HCT116 (cell line): ENCODE measurements around the gene HHIPL2. TPM values are rescaled to one million over a fixed set of nuclear protein-coding genes. Genes with fewer than 3 reads are reported as not detected.

Experiments
- ATAC-seq: fragments of 200-7000 bp; cut with Tn5 transposase; 2 replicates; pipeline ENCODE4 v1.9.1; 2020; ENCODE audit warnings: mild to moderate bottlenecking, moderate library complexity
- BruUV-seq: library from RNA; stranded (reverse); fragments of 400-500 nt; replicated peaks from 2 replicates; lab custom pipeline; 2021; lab: Mats Ljungman, UMichigan
- CTCF ChIA-PET: fragments of 300-600 bp; sonication (Branson Sonifier 250); formaldehyde crosslinking; loops from one replicate; lab custom pipeline; 2021; ENCODE audit warnings: antibody characterized with exemption; lab: Charles Lee
- POLR2A ChIA-PET: fragments of 300-600, 350-600 bp; sonication (Branson Sonifier 250); formaldehyde crosslinking; loops from one replicate; lab custom pipeline; 2021; ENCODE audit warnings: antibody characterized with exemption; lab: Charles Lee
- RAD21 ChIA-PET, 2 experiments: fragments of 300-600 bp; sonication (Branson Sonifier 250); formaldehyde crosslinking; loops; one replicate each; lab custom pipeline; 2023; ENCODE audit warnings: low total read pairs in 2 of 2; ENCODE audit not compliant: uncharacterized antibody in 2 of 2, unreplicated experiment in 2 of 2, low non-redundant PET in 1 of 2; lab: Charles Lee
- DNase-seq: peaks from one replicate; pipeline ENCODE4 v3.0.0-alpha.2; 2010; ENCODE audit warnings: low read depth, low spot score
- H2AFZ ChIP-seq: fragments of 200-600 bp; shearing (Covaris generic), sonication (generic); 2 replicates; pipeline ENCODE4 v1.6.1; 2017; ENCODE audit warnings: low read depth, mixed run types, mixed read lengths, antibody characterized with exemption, low read length; ENCODE audit not compliant: poor library complexity, severe bottlenecking
- H3K27ac ChIP-seq: 2 replicates; pipeline ENCODE4 v1.5.1; 2012; ENCODE audit warnings: low read depth, low read length
- H3K27me3 ChIP-seq: fragments of 200-600 bp; sonication (generic); 2 replicates; pipeline ENCODE4 v1.6.1; 2016; ENCODE audit warnings: mixed run types, low read length, mixed read lengths; ENCODE audit not compliant: insufficient read depth
- H3K36me3 ChIP-seq, 2 experiments: fragments of 200-500 bp in 1 of 2; fragments of 200-600 bp in 1 of 2; sonication (Bioruptor generic) in 1 of 2; sonication (generic) in 1 of 2; 2 replicates each; pipeline versions ENCODE4 v1.5.1 to v1.6.1; 2014 to 2016; ENCODE audit warnings: low read length in 2 of 2, inconsistent platforms in 1 of 2, mixed read lengths in 1 of 2, mixed run types in 1 of 2; ENCODE audit not compliant: insufficient read depth in 2 of 2, control insufficient read depth in 1 of 2
- H3K4me1 ChIP-seq, 2 experiments: fragments of 200-600 bp in 1 of 2; sonication (generic) in 1 of 2; 2 replicates each; pipeline versions ENCODE4 v1.5.1 to v1.6.1; 2012 to 2017; ENCODE audit warnings: low read length in 2 of 2, inconsistent platforms in 1 of 2, mild to moderate bottlenecking in 1 of 2, mixed read lengths in 1 of 2, mixed run types in 1 of 2, moderate library complexity in 1 of 2; ENCODE audit not compliant: insufficient read depth in 2 of 2, control insufficient read depth in 1 of 2
- H3K4me2 ChIP-seq: fragments of 200-600 bp; sonication (generic); 2 replicates; pipeline ENCODE4 v1.6.1; 2017; ENCODE audit warnings: mixed run types, low read length, mixed read lengths
- H3K4me3 ChIP-seq, 2 experiments: fragments of 200-600 bp in 1 of 2; sonication (generic) in 1 of 2; replicated peaks in 1 of 2; 2 replicates each; pipeline ENCODE4 v1.5.1; 2011 to 2016; ENCODE audit warnings: low read length in 2 of 2, control low read depth in 1 of 2, low read depth in 1 of 2, mild to moderate bottlenecking in 1 of 2, mixed read lengths in 1 of 2, mixed run types in 1 of 2
- H3K79me2 ChIP-seq: fragments of 200-600 bp; sonication (generic); 2 replicates; pipeline ENCODE4 v1.6.1; 2017; ENCODE audit warnings: mild to moderate bottlenecking, mixed run types, low read length, moderate library complexity, mixed read lengths; ENCODE audit not compliant: insufficient read depth
- H3K9ac ChIP-seq: fragments of 200-600 bp; sonication (generic); 2 replicates; pipeline ENCODE4 v1.6.1; 2016; ENCODE audit warnings: low read length, mixed read lengths
- H3K9me2 ChIP-seq: fragments of 200-600 bp; sonication (generic), shearing (Covaris generic); 2 replicates; pipeline ENCODE4 v1.6.1; 2017; ENCODE audit warnings: mixed run types, mild to moderate bottlenecking, moderate library complexity; ENCODE audit not compliant: insufficient read depth
- H3K9me3 ChIP-seq, 2 experiments: fragments of 200-500 bp in 1 of 2; fragments of 200-600 bp in 1 of 2; sonication (Bioruptor generic) in 1 of 2; sonication (generic) in 1 of 2; 2 replicates each; pipeline ENCODE4 v1.6.1; 2014 to 2017; ENCODE audit warnings: low read length in 2 of 2, mixed read lengths in 2 of 2, inconsistent platforms in 1 of 2, low read depth in 1 of 2, mild to moderate bottlenecking in 1 of 2, mixed run types in 1 of 2, moderate library complexity in 1 of 2; ENCODE audit not compliant: control insufficient read depth in 1 of 2, insufficient read depth in 1 of 2
- H4K20me1 ChIP-seq: fragments of 200-600 bp; sonication (generic), shearing (Covaris generic); 2 replicates; pipeline ENCODE4 v1.6.1; 2017; ENCODE audit warnings: mixed run types, mild to moderate bottlenecking, moderate library complexity; ENCODE audit not compliant: insufficient read depth
- ATF3 ChIP-seq: IDR thresholded peaks from 2 replicates; pipeline ENCODE4 v1.6.1; 2012
- CBX3 ChIP-seq: IDR thresholded peaks from 2 replicates; pipeline ENCODE4 v1.6.1; 2012; ENCODE audit warnings: low read depth
- CEBPB ChIP-seq: IDR thresholded peaks from 2 replicates; pipeline ENCODE4 v1.6.1; 2012; ENCODE audit warnings: low read depth
- CTCF ChIP-seq, 3 experiments: fragments of 200-600 bp in 1 of 3; sonication (generic) in 1 of 3; IDR thresholded peaks in 2 of 3; conservative IDR thresholded peaks in 1 of 3; 2 replicates each; pipeline ENCODE4 v1.5.1; 2012 to 2017; ENCODE audit warnings: low read depth in 2 of 3, low read length in 2 of 3, antibody characterized with exemption in 1 of 3, borderline replicate concordance in 1 of 3, control low read depth in 1 of 3, mild to moderate bottlenecking in 1 of 3, mixed read lengths in 1 of 3, mixed run types in 1 of 3, moderate library complexity in 1 of 3; ENCODE audit not compliant: insufficient read depth in 1 of 3
- EGR1 ChIP-seq: IDR thresholded peaks from 2 replicates; pipeline ENCODE4 v1.6.1; 2012; ENCODE audit warnings: low read depth
- EZH2 ChIP-seq: fragments of 200-600 bp; sonication (generic); IDR thresholded peaks from 2 replicates; pipeline ENCODE4 v1.6.1; 2017; ENCODE audit warnings: antibody characterized with exemption, mixed run types
- JUND ChIP-seq: IDR thresholded peaks from 2 replicates; pipeline ENCODE4 v1.6.1; 2012
- MAX ChIP-seq: IDR thresholded peaks from 2 replicates; pipeline ENCODE4 v1.6.1; 2012
- POLR2A ChIP-seq: IDR thresholded peaks from 2 replicates; pipeline ENCODE4 v1.7.0; 2011; ENCODE audit warnings: borderline replicate concordance; ENCODE audit not compliant: insufficient read depth, insufficient read length; ENCODE audit errors: extremely low read depth
- POLR2AphosphoS5 ChIP-seq: IDR thresholded peaks from 2 replicates; pipeline ENCODE4 v1.6.1; 2011; ENCODE audit warnings: mild to moderate bottlenecking, low read depth, low read length, moderate library complexity
- RAD21 ChIP-seq: IDR thresholded peaks from 2 replicates; pipeline ENCODE4 v1.6.1; 2012; ENCODE audit warnings: low read depth, mild to moderate bottlenecking
- SIN3A ChIP-seq: IDR thresholded peaks from 2 replicates; pipeline ENCODE4 v1.6.1; 2012; ENCODE audit warnings: low read depth
- SP1 ChIP-seq: IDR thresholded peaks from 2 replicates; pipeline ENCODE4 v1.6.1; 2012; ENCODE audit warnings: low read depth
- SRF ChIP-seq: IDR thresholded peaks from 2 replicates; pipeline ENCODE4 v1.6.1; 2012; ENCODE audit warnings: low read depth
- TCF7L2 ChIP-seq: IDR thresholded peaks from 2 replicates; pipeline ENCODE4 v1.7.0; 2011; ENCODE audit warnings: borderline replicate concordance, inconsistent platforms; ENCODE audit not compliant: insufficient read depth, insufficient read length; ENCODE audit errors: extremely low read depth
- ZBTB33 ChIP-seq: IDR thresholded peaks from 2 replicates; pipeline ENCODE4 v1.6.1; 2011; ENCODE audit warnings: mild to moderate bottlenecking, low read length, moderate library complexity; ENCODE audit not compliant: insufficient replicate concordance; ENCODE audit errors: extremely low read depth
- intact Hi-C: fragments of 100-400 bp; cut with micrococcal nuclease; formaldehyde crosslinking; loops from 2 replicates; pipeline ENCODE4 v1.10.0; 2022
- total RNA-seq: library from RNA; stranded (reverse); gene quantifications from one replicate; pipeline ENCODE4 v1.2.1, GENCODE V29; 2021; ENCODE audit not compliant: unreplicated experiment

HHIPL2 gene
- total RNA-seq, 1 experiment from 2014 or later: 0.27 TPM

- Histone ChIP-seq H3K9me3 (no peaks in the 10 kb centered on the region), H3K4me2 (no peak overlapping the region), H3K36me3 (peaks cover 9 to 26% of the 10 kb centered on the region in 2 experiments; a peak in 3 of 4 replicates), H3K79me2 (no peaks in the 10 kb centered on the region), H4K20me1 (no peaks in the 10 kb centered on the region), H2AFZ (no peak overlapping the region), H3K4me1 (no peaks in the 10 kb centered on the region), H3K27ac (no peak overlapping the region), H3K9me2 (no peaks in the 10 kb centered on the region), H3K4me3 (no peak overlapping the region), H3K9ac (no peak overlapping the region), H3K27me3 (no peaks in the 10 kb centered on the region)
- ChIA-PET CTCF (no interaction called here), POLR2A (no interaction called here), RAD21 (no interaction called here)
- ATAC-seq (no peak), DNase-seq (no peak)
- TF ChIP-seq ZBTB33: no peak
- no peak for TF ChIP-seq CBX3
- TF ChIP-seq SP1: no peak
- no peak for TF ChIP-seq ATF3
- TF ChIP-seq POLR2A: no peak
- no peak for TF ChIP-seq CTCF (IDR thresholded peaks at IDR 0.05 in 2 of 3, conservative IDR thresholded peaks at IDR 0.05 in 1 of 3; ENCODE audit: borderline replicate concordance in 1 of 3, insufficient read depth in 1 of 3, low read depth in 2 of 3, low read length in 2 of 3)
- TF ChIP-seq RAD21: no peak
- no peak for TF ChIP-seq TCF7L2
- TF ChIP-seq SRF: no peak
- no peak for TF ChIP-seq MAX
- no peak for TF ChIP-seq CEBPB
- no peak for TF ChIP-seq JUND
- no peak for TF ChIP-seq EZH2
- no peak for TF ChIP-seq EGR1
- no peak for TF ChIP-seq POLR2AphosphoS5
- no peak for TF ChIP-seq SIN3A
- intact Hi-C loops: no loop called here
- no TSS peak for BruUV-seq
Observed at GRCh38 chr1:222557148-222557547, 9.2 kb upstream of the HHIPL2 start.
